Neural cell (in vitro differentiated cells): Measurements from ENCODE around the gene KRT14. TPM values are rescaled to one million over a fixed set of nuclear protein-coding genes. Genes with fewer than 3 reads are reported as not detected.

Experiments used
- H2AFZ ChIP-seq: fragments of 200-600, 300-800 bp; sonication (generic), shearing (Covaris generic); 2 replicates; pipeline ENCODE4 v1.6.0; 2014; ENCODE audit warnings: low read depth, mild to moderate bottlenecking, antibody characterized with exemption, low read length, moderate library complexity
- H3F3A ChIP-seq: fragments of 200-600 bp; shearing (Covaris generic); 2 replicates; pipeline ENCODE4 v1.6.1; 2016; ENCODE audit warnings: mild to moderate bottlenecking, moderate library complexity, mixed read lengths, antibody characterized with exemption, low read length; ENCODE audit not compliant: insufficient read depth, poor library complexity, severe bottlenecking
- H3K27ac ChIP-seq: fragments of 200-600, 300-800 bp; sonication (generic), shearing (Covaris generic); 2 replicates; pipeline ENCODE4 v1.5.1; 2014; ENCODE audit warnings: mild to moderate bottlenecking, low read length, moderate library complexity
- H3K27me3 ChIP-seq: fragments of 300-800, 200-600 bp; sonication (generic), shearing (Covaris generic); 2 replicates; pipeline ENCODE4 v1.6.0; 2014; ENCODE audit warnings: mild to moderate bottlenecking, low read depth, low read length, moderate library complexity; ENCODE audit not compliant: insufficient read depth
- H3K36me3 ChIP-seq: fragments of 300-800, 200-600 bp; sonication (generic), shearing (Covaris generic); 2 replicates; pipeline ENCODE4 v1.5.1; 2014; ENCODE audit warnings: mild to moderate bottlenecking, antibody characterized with exemption, low read length, moderate library complexity; ENCODE audit not compliant: insufficient read depth
- H3K4me2 ChIP-seq: fragments of 300-800, 200-600 bp; sonication (generic), shearing (Covaris generic); 2 replicates; pipeline ENCODE4 v1.6.0; 2014; ENCODE audit warnings: mild to moderate bottlenecking, low read length
- H3K4me3 ChIP-seq: fragments of 300-800, 200-600 bp; sonication (generic), shearing (Covaris generic); 2 replicates; pipeline ENCODE4 v1.5.1; 2014; ENCODE audit warnings: mild to moderate bottlenecking, low read length, moderate library complexity
- H3K79me2 ChIP-seq: fragments of 200-600 bp; shearing (Covaris generic); replicated peaks from 2 replicates; pipeline ENCODE4 v1.6.0; 2014; ENCODE audit warnings: mild to moderate bottlenecking, low read length, moderate library complexity; ENCODE audit not compliant: insufficient read depth
- H3K9ac ChIP-seq: fragments of 300-800, 200-600 bp; sonication (generic), shearing (Covaris generic); 2 replicates; pipeline ENCODE4 v1.6.1; 2016; ENCODE audit warnings: mild to moderate bottlenecking, low read length, mixed read lengths
- H3K9me2 ChIP-seq: fragments of 200-600 bp; shearing (Covaris generic); 2 replicates; pipeline ENCODE4 v1.6.1; 2016; ENCODE audit warnings: mild to moderate bottlenecking, low read length, mixed read lengths; ENCODE audit not compliant: insufficient read depth
- H3K9me3 ChIP-seq: fragments of 200-600, 300-800 bp; sonication (generic), shearing (Covaris generic); 2 replicates; pipeline ENCODE4 v1.6.1; 2016; ENCODE audit warnings: mild to moderate bottlenecking, mixed run types, low read length, moderate library complexity, mixed read lengths
- H4K20me1 ChIP-seq: fragments of 200-600 bp; shearing (Covaris generic); 2 replicates; pipeline ENCODE4 v1.6.1; 2016; ENCODE audit warnings: mild to moderate bottlenecking, mixed run types; ENCODE audit not compliant: insufficient read depth
- EP300 ChIP-seq: fragments of 450-650 bp; conservative IDR thresholded peaks from 2 replicates; pipeline ENCODE4 v1.6.1; 2014; ENCODE audit warnings: antibody characterized with exemption, mild to moderate bottlenecking, moderate library complexity; ENCODE audit not compliant: poor library complexity, severe bottlenecking
- EZH2 ChIP-seq: fragments of 200-600, 300-800 bp; shearing (Covaris generic), sonication (generic); IDR thresholded peaks from 2 replicates; pipeline ENCODE4 v1.6.1; 2014; ENCODE audit warnings: antibody characterized with exemption, low read length, borderline replicate concordance, mild to moderate bottlenecking; ENCODE audit not compliant: insufficient read depth, poor library complexity, severe bottlenecking
- MXI1 ChIP-seq: fragments of 450-650 bp; conservative IDR thresholded peaks from 2 replicates; pipeline ENCODE4 v1.6.1; 2014; ENCODE audit warnings: antibody characterized with exemption, mild to moderate bottlenecking; ENCODE audit not compliant: poor library complexity, severe bottlenecking
- POLR2AphosphoS5 ChIP-seq: IDR thresholded peaks from 2 replicates; pipeline ENCODE4 v1.6.1; 2012
- RAD21 ChIP-seq: fragments of 450-650 bp; conservative IDR thresholded peaks from 2 replicates; pipeline ENCODE4 v1.6.1; 2014; ENCODE audit warnings: antibody characterized with exemption, mild to moderate bottlenecking, moderate library complexity
- SMC3 ChIP-seq: fragments of 450-650 bp; conservative IDR thresholded peaks from 2 replicates; pipeline ENCODE4 v1.6.1; 2014; ENCODE audit warnings: antibody characterized with exemption, mild to moderate bottlenecking, moderate library complexity; ENCODE audit not compliant: poor library complexity
- TAF1 ChIP-seq: IDR thresholded peaks from 2 replicates; pipeline ENCODE4 v1.6.1; 2012; ENCODE audit warnings: low read depth
- polyA plus RNA-seq: library from polyadenylated mRNA; depleted of rRNA; stranded (reverse); fragments of >200 nt; gene quantifications from 2 replicates; pipeline ENCODE4 v1.2.3, GENCODE V29; 2014
- TF ChIP-seq, protein P1 (sequence below): fragments of 450-650 bp; IDR thresholded peaks from 2 replicates; pipeline ENCODE4 v1.5.1; 2014; ENCODE audit warnings: antibody characterized with exemption, mild to moderate bottlenecking, moderate library complexity; ENCODE audit not compliant: poor library complexity, severe bottlenecking
- TF ChIP-seq, protein P2 (sequence below): IDR thresholded peaks from 2 replicates; pipeline ENCODE4 v1.6.1; 2012; ENCODE audit warnings: borderline replicate concordance

The KRT14 gene
- polyA plus RNA-seq, 1 donor from 2014 or later: not detected

DNA sequence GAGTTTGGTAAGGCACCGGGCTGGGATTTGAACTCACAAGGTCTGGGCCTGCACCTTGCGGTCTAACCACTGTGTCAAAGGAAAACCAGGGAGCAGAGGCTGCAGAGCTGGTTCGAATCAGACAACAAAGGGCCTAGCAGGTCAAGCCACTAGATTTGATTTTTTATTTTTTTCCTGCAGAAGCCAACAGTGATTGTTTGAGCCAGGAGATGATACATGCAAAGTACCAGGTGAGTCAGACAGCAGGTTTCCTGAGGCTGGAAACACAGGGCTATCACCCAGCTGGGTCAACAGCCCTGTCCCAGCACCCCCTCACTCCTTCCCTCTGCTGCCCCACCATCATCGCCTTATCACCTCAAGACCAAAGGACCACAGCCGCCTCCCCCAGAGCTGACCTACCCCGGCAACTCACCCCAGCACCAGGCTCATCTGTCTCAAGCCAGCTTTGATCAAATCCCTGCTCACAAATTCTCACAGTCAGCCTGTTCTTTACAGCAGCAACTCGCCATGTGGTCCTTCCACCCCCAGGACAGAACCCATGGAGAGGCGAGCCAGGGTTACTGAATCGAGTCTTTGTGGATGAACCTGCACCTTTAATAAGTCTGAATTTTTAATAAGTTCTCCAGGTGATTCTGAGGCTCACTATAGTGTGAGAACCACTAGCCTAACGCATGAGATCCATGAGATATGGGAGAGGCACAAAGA is 45.6 kb downstream of the KRT14 start:
- H3K9me2 ChIP-seq: no peaks in the 10 kb centered on the region
- TF ChIP-seq POLR2AphosphoS5 (no peak), EP300 (no peak), TAF1 (no peak), RAD21 (no peak), SMC3 (no peak), EZH2 (no peak), MXI1 (no peak)
- TF ChIP-seq, protein P1, sequence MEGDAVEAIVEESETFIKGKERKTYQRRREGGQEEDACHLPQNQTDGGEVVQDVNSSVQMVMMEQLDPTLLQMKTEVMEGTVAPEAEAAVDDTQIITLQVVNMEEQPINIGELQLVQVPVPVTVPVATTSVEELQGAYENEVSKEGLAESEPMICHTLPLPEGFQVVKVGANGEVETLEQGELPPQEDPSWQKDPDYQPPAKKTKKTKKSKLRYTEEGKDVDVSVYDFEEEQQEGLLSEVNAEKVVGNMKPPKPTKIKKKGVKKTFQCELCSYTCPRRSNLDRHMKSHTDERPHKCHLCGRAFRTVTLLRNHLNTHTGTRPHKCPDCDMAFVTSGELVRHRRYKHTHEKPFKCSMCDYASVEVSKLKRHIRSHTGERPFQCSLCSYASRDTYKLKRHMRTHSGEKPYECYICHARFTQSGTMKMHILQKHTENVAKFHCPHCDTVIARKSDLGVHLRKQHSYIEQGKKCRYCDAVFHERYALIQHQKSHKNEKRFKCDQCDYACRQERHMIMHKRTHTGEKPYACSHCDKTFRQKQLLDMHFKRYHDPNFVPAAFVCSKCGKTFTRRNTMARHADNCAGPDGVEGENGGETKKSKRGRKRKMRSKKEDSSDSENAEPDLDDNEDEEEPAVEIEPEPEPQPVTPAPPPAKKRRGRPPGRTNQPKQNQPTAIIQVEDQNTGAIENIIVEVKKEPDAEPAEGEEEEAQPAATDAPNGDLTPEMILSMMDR: no peak
- TF ChIP-seq, protein P2, sequence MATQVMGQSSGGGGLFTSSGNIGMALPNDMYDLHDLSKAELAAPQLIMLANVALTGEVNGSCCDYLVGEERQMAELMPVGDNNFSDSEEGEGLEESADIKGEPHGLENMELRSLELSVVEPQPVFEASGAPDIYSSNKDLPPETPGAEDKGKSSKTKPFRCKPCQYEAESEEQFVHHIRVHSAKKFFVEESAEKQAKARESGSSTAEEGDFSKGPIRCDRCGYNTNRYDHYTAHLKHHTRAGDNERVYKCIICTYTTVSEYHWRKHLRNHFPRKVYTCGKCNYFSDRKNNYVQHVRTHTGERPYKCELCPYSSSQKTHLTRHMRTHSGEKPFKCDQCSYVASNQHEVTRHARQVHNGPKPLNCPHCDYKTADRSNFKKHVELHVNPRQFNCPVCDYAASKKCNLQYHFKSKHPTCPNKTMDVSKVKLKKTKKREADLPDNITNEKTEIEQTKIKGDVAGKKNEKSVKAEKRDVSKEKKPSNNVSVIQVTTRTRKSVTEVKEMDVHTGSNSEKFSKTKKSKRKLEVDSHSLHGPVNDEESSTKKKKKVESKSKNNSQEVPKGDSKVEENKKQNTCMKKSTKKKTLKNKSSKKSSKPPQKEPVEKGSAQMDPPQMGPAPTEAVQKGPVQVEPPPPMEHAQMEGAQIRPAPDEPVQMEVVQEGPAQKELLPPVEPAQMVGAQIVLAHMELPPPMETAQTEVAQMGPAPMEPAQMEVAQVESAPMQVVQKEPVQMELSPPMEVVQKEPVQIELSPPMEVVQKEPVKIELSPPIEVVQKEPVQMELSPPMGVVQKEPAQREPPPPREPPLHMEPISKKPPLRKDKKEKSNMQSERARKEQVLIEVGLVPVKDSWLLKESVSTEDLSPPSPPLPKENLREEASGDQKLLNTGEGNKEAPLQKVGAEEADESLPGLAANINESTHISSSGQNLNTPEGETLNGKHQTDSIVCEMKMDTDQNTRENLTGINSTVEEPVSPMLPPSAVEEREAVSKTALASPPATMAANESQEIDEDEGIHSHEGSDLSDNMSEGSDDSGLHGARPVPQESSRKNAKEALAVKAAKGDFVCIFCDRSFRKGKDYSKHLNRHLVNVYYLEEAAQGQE: no peak
- H4K20me1 ChIP-seq: no peaks in the 10 kb centered on the region

DNA sequence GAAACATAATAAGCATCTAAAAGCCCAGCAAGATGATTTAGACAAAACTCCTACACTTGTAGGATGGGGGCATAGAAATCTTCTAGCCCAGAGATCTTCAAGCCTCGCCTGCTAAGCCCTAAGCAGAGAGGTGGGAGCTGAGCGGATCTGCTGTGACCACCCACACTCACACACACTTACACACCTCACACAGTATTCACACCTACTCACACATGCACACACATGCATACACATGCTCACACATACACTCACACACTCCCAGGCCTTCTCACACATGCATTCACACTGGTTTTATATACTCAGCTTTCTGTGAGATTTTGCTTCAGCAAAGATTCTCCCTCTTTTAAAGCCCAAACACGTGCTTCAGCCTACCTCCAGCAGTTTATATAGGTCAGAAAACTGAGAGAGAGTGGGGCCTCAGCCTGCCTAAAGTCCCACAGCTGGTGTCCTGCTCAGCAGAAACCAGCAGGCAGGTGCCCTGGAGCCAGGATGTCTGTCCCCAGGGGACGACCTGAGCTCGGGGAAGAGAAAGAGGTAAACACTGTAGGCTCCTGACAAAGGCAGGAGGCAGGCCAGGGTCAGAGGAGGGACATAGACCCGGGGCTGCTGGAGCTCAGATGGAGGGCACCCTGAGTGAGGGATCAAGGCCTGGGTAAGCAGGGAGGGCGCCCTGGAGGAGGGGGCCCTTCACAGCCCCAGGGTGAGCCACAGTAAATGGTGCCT is 46.6 kb downstream of the KRT14 start:
- no peaks in the 10 kb centered on the region for H3K9me3 ChIP-seq
- H3K9me2 ChIP-seq: no peaks in the 10 kb centered on the region
- TF ChIP-seq, protein P1: no peak
- no peak overlapping the region for H3K27ac ChIP-seq
- H3K4me3 ChIP-seq: no peak overlapping the region
- no peak overlapping the region for H2AFZ ChIP-seq
- no peak overlapping the region for H3K9ac ChIP-seq
- H4K20me1 ChIP-seq: no peaks in the 10 kb centered on the region
- H3K36me3 ChIP-seq: no peaks in the 10 kb centered on the region
- H3F3A ChIP-seq: no peaks in the 10 kb centered on the region
- H3K79me2 ChIP-seq: no peaks in the 10 kb centered on the region
- H3K4me2 ChIP-seq: no peak overlapping the region
- H3K27me3 ChIP-seq: no peaks in the 10 kb centered on the region

More for the DNA sequence above, 45.6 kb downstream of the KRT14 start:
- H3K4me2 ChIP-seq: no peak overlapping the region
- no peaks in the 10 kb centered on the region for H3F3A ChIP-seq
- H3K36me3 ChIP-seq: no peaks in the 10 kb centered on the region
- H3K9me3 ChIP-seq: no peaks in the 10 kb centered on the region
- H2AFZ ChIP-seq: no peak overlapping the region
- H3K4me3 ChIP-seq: no peak overlapping the region
- no peaks in the 10 kb centered on the region for H3K27me3 ChIP-seq
- no peak overlapping the region for H3K9ac ChIP-seq
- no peak overlapping the region for H3K27ac ChIP-seq
- no peaks in the 10 kb centered on the region for H3K79me2 ChIP-seq
